ENCODE measurements around the gene PAIP2B.

Gene PAIP2B

GRCh38 chr2:71207601-71208000, 19.3 kb downstream of the PAIP2B start:
- WGBS (ENCODE audit: insufficient coverage): 93% methylated on average over 1 of the region's 1 CpG
- ChIA-PET CTCF (no interaction called here), POLR2A (no interaction called here)
- no peaks in the 10 kb centered on the region for H3K4me1 ChIP-seq (ENCODE audit: control extremely low read depth in 1 of 4, control insufficient read depth in 4 of 4, insufficient read depth in 4 of 4, low read length in 3 of 4)
- H3K4me3 ChIP-seq (ENCODE audit: control insufficient read depth in 1 of 7, extremely low read depth in 1 of 7, insufficient read depth in 4 of 7, low read depth in 2 of 7, low read length in 6 of 7): no peak overlapping the region
- peaks cover 0 to 6% (median 0%) of the 10 kb centered on the region in 5 experiments for H3K9me3 ChIP-seq (ENCODE audit: control extremely low read depth in 1 of 5, control insufficient read depth in 4 of 5, insufficient read depth in 2 of 5, low read depth in 1 of 5, low read length in 4 of 5)
- no peak for DNase-seq
- H3K27ac ChIP-seq (ENCODE audit: insufficient read depth in 1 of 2, low read depth in 1 of 2, low read length in 2 of 2, poor library complexity in 1 of 2, severe bottlenecking in 2 of 2): no peak overlapping the region
- H3K27me3 ChIP-seq (replicated peaks in 2 of 5; ENCODE audit: control insufficient read depth in 4 of 5, insufficient read depth in 5 of 5, low read length in 4 of 5): no peaks in the 10 kb centered on the region
- no peaks in the 10 kb centered on the region for H3K36me3 ChIP-seq (ENCODE audit: control insufficient read depth in 4 of 4, insufficient read depth in 4 of 4, low read length in 3 of 4)

GRCh38 chr2:71206271-71206670, 20.6 kb downstream of the PAIP2B start:
- H3K27ac ChIP-seq (ENCODE audit: insufficient read depth in 1 of 2, low read depth in 1 of 2, low read length in 2 of 2, poor library complexity in 1 of 2, severe bottlenecking in 2 of 2): no peak overlapping the region
- H3K27me3 ChIP-seq (replicated peaks in 2 of 5; ENCODE audit: control insufficient read depth in 4 of 5, insufficient read depth in 5 of 5, low read length in 4 of 5): no peaks in the 10 kb centered on the region
- no peak for DNase-seq
- H3K4me3 ChIP-seq (ENCODE audit: control insufficient read depth in 1 of 7, extremely low read depth in 1 of 7, insufficient read depth in 4 of 7, low read depth in 2 of 7, low read length in 6 of 7): no peak overlapping the region
- POLR2A ChIA-PET: no interaction called here
- no peaks in the 10 kb centered on the region for H3K4me1 ChIP-seq (ENCODE audit: control extremely low read depth in 1 of 4, control insufficient read depth in 4 of 4, insufficient read depth in 4 of 4, low read length in 3 of 4)
- peaks cover 0 to 5% (median 0%) of the 10 kb centered on the region in 4 experiments for H3K36me3 ChIP-seq (ENCODE audit: control insufficient read depth in 4 of 4, insufficient read depth in 4 of 4, low read length in 3 of 4)
- CTCF ChIA-PET: interaction anchor here (0.8 to 1.5 kb wide), 4 partner anchors 11 to 21 kb away, joined by 3 to 6 read pairs (median 3); partner anchors contain the start of gene PAIP2B
- peaks cover 0 to 6% (median 0%) of the 10 kb centered on the region in 5 experiments for H3K9me3 ChIP-seq (ENCODE audit: control extremely low read depth in 1 of 5, control insufficient read depth in 4 of 5, insufficient read depth in 2 of 5, low read depth in 1 of 5, low read length in 4 of 5)

- WGBS (ENCODE audit: insufficient coverage): 77% methylated on average over 3 of the region's 3 CpGs
- ChIA-PET POLR2A (no interaction called here), CTCF (interaction anchor here (0.7 to 1.6 kb wide), 3 partner anchors 21 to 70 kb away, joined by 3 to 6 read pairs (median 4); no protein-coding TSS in a partner anchor)
- H3K27ac ChIP-seq (ENCODE audit: insufficient read depth in 1 of 2, low read depth in 1 of 2, low read length in 2 of 2, poor library complexity in 1 of 2, severe bottlenecking in 2 of 2): no peak overlapping the region
- no peaks in the 10 kb centered on the region for H3K27me3 ChIP-seq (replicated peaks in 2 of 5; ENCODE audit: control insufficient read depth in 4 of 5, insufficient read depth in 5 of 5, low read length in 4 of 5)
- H3K4me3 ChIP-seq (ENCODE audit: control insufficient read depth in 1 of 7, extremely low read depth in 1 of 7, insufficient read depth in 4 of 7, low read depth in 2 of 7, low read length in 6 of 7): no peak overlapping the region
- peaks cover 0 to 6% (median 0%) of the 10 kb centered on the region in 5 experiments for H3K9me3 ChIP-seq (ENCODE audit: control extremely low read depth in 1 of 5, control insufficient read depth in 4 of 5, insufficient read depth in 2 of 5, low read depth in 1 of 5, low read length in 4 of 5)
- no peak for DNase-seq
- H3K36me3 ChIP-seq (ENCODE audit: control insufficient read depth in 4 of 4, insufficient read depth in 4 of 4, low read length in 3 of 4): peaks cover 0 to 5% (median 1%) of the 10 kb centered on the region in 4 experiments
- H3K4me1 ChIP-seq (ENCODE audit: control extremely low read depth in 1 of 4, control insufficient read depth in 4 of 4, insufficient read depth in 4 of 4, low read length in 3 of 4): peaks cover 0 to 2% (median 0%) of the 10 kb centered on the region in 4 experiments
These were observed 35.3 kb downstream of the PAIP2B start for GRCh38 chr2:71191570-71191943.

- Histone ChIP-seq H3K27ac (ENCODE audit: insufficient read depth in 1 of 2, low read depth in 1 of 2, low read length in 2 of 2, poor library complexity in 1 of 2, severe bottlenecking in 2 of 2) (no peak overlapping the region), H3K4me3 (ENCODE audit: control insufficient read depth in 1 of 7, extremely low read depth in 1 of 7, insufficient read depth in 4 of 7, low read depth in 2 of 7, low read length in 6 of 7) (no peak overlapping the region), H3K36me3 (ENCODE audit: control insufficient read depth in 4 of 4, insufficient read depth in 4 of 4, low read length in 3 of 4) (peaks cover 0 to 3% (median under 1%) of the 10 kb centered on the region in 4 experiments), H3K4me1 (ENCODE audit: control extremely low read depth in 1 of 4, control insufficient read depth in 4 of 4, insufficient read depth in 4 of 4, low read length in 3 of 4) (peaks cover 0 to 2% (median 0%) of the 10 kb centered on the region in 4 experiments), H3K9me3 (ENCODE audit: control extremely low read depth in 1 of 5, control insufficient read depth in 4 of 5, insufficient read depth in 2 of 5, low read depth in 1 of 5, low read length in 4 of 5) (peaks cover 0 to 5% (median 0%) of the 10 kb centered on the region in 5 experiments), H3K27me3 (replicated peaks in 2 of 5; ENCODE audit: control insufficient read depth in 4 of 5, insufficient read depth in 5 of 5, low read length in 4 of 5) (no peaks in the 10 kb centered on the region)
- peak; percentile 18 to 34 (median 31) for DNase-seq
- ChIA-PET CTCF (interaction anchor here (0.7 to 1.6 kb wide), 5 partner anchors 10 to 89 kb away, joined by 3 to 6 read pairs (median 4); no protein-coding TSS in a partner anchor), POLR2A (no interaction called here)
- 100% methylated on average over 1 of the region's 3 CpGs for WGBS (ENCODE audit: insufficient coverage)
These were observed 36.0 kb downstream of the PAIP2B start for GRCh38 chr2:71190656-71191569.

DNA sequence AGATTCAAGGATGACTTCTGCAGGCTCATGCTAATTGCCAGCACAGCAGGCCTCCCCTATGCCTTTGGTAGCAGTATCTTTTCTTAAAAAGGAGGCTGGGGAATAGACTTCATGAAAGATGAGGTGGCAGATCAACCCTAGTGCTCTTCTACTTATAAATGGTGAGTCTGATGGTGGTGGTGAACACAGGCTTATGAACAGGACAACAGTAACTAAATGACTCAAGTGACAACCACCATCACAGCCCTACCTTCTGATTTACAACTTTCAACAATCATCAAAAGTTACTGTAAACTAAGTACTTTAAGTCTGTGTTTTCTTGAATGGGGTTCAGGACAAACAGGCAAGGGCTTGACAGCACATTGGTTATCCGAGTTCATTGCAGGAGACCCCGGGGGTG, 39.3 kb downstream of the PAIP2B start:
- ChIA-PET POLR2A (no interaction called here), CTCF (interaction anchor here (0.9 to 1.5 kb wide), 6 partner anchors 9 to 33 kb away, joined by 3 to 4 read pairs (median 4); no protein-coding TSS in a partner anchor)
- H3K36me3 ChIP-seq (ENCODE audit: control insufficient read depth in 4 of 4, insufficient read depth in 4 of 4, low read length in 3 of 4): peaks cover 0 to 3% (median under 1%) of the 10 kb centered on the region in 4 experiments
- 92% methylated on average over 2 of the region's 2 CpGs for WGBS (ENCODE audit: insufficient coverage)
- DNase-seq: no peak
- peaks cover 0 to 14% (median 8%) of the 10 kb centered on the region in 4 experiments for H3K4me1 ChIP-seq (ENCODE audit: control extremely low read depth in 1 of 4, control insufficient read depth in 4 of 4, insufficient read depth in 4 of 4, low read length in 3 of 4)
- H3K27me3 ChIP-seq (replicated peaks in 2 of 5; ENCODE audit: control insufficient read depth in 4 of 5, insufficient read depth in 5 of 5, low read length in 4 of 5): no peaks in the 10 kb centered on the region
- H3K9me3 ChIP-seq (ENCODE audit: control extremely low read depth in 1 of 5, control insufficient read depth in 4 of 5, insufficient read depth in 2 of 5, low read depth in 1 of 5, low read length in 4 of 5): no peaks in the 10 kb centered on the region
- no peak overlapping the region for H3K4me3 ChIP-seq (ENCODE audit: control insufficient read depth in 1 of 7, extremely low read depth in 1 of 7, insufficient read depth in 4 of 7, low read depth in 2 of 7, low read length in 6 of 7)
- H3K27ac ChIP-seq (ENCODE audit: insufficient read depth in 1 of 2, low read depth in 1 of 2, low read length in 2 of 2, poor library complexity in 1 of 2, severe bottlenecking in 2 of 2): no peak overlapping the region

DNA sequence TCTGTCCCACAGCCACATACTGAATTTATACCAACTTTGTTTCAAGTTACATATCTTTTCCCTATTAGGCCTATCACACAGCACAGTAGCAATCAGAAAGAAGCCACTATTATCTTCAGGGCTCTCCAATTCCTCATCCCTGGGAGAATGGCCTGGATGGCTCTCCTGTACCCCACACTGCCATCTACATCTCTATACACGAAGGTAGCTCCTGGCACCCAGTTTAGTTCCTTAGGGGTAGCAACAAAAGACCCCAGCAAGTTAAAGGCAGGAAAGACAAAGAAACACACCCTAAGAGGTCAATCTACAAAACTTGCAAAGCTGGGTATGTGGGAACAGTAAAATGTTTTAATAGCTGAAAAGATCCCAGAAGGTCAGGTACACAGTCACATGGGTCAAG, 39.9 kb downstream of the PAIP2B start:
- POLR2A ChIA-PET: no interaction called here
- Histone ChIP-seq H3K4me3 (ENCODE audit: control insufficient read depth in 1 of 7, extremely low read depth in 1 of 7, insufficient read depth in 4 of 7, low read depth in 2 of 7, low read length in 6 of 7) (no peak overlapping the region), H3K36me3 (ENCODE audit: control insufficient read depth in 4 of 4, insufficient read depth in 4 of 4, low read length in 3 of 4) (peaks cover 0 to 3% (median under 1%) of the 10 kb centered on the region in 4 experiments), H3K9me3 (ENCODE audit: control extremely low read depth in 1 of 5, control insufficient read depth in 4 of 5, insufficient read depth in 2 of 5, low read depth in 1 of 5, low read length in 4 of 5) (no peaks in the 10 kb centered on the region), H3K27me3 (replicated peaks in 2 of 5; ENCODE audit: control insufficient read depth in 4 of 5, insufficient read depth in 5 of 5, low read length in 4 of 5) (no peaks in the 10 kb centered on the region), H3K4me1 (ENCODE audit: control extremely low read depth in 1 of 4, control insufficient read depth in 4 of 4, insufficient read depth in 4 of 4, low read length in 3 of 4) (peaks cover 0 to 15% (median 8%) of the 10 kb centered on the region in 4 experiments), H3K27ac (ENCODE audit: insufficient read depth in 1 of 2, low read depth in 1 of 2, low read length in 2 of 2, poor library complexity in 1 of 2, severe bottlenecking in 2 of 2) (no peak overlapping the region)
- CTCF ChIA-PET: interaction anchor here (0.6 to 1.5 kb wide), 3 partner anchors 10 to 32 kb away, joined by 3 to 4 read pairs (median 3); no protein-coding TSS in a partner anchor
- WGBS (ENCODE audit: insufficient coverage): no CpG with 5 or more reads among the region's 1 CpG
- no peak for DNase-seq
